GM18519 (cell line): ENCODE measurements around the gene WBP1.
A peak's percentile ranks its signal among the peaks of the same experiment; 100 is the strongest.
"Not testable (repeated sequence)": the region's sequence is repeated elsewhere in the genome, so short reads cannot be mapped to it uniquely, and the experiment has no call there.

ENCODE experiments used
- ATAC-seq: cut with Tn5 transposase; IDR thresholded peaks from one replicate; pipeline ENCODE4 v1.9.1; 2021; ENCODE audit warnings: mild to moderate bottlenecking, moderate library complexity; ENCODE audit not compliant: unreplicated experiment, low FRiP score

Gene WBP1

GRCh38 chr2:74448771-74449170, 9.5 kb upstream of the WBP1 start:
- no peak for ATAC-seq

GRCh38 chr2:74450570-74451190, 7.6 kb upstream of the WBP1 start:
- no peak for ATAC-seq

GRCh38 chr2:74454654-74455511, 3.4 kb upstream of the WBP1 start, which contains the start of gene INO80B:
INO80B (plus strand) TSS chr2:74455087; CDS start chr2:74455117, 30 bp downstream.
- peak; percentile 57 for ATAC-seq

GRCh38 chr2:74457129-74457548, 1.1 kb upstream of the WBP1 start:
- no peak for ATAC-seq

GRCh38 chr2:74457549-74458131, 598 bp upstream of the WBP1 start:
- ATAC-seq: peak; percentile 4

- ATAC-seq: no peak
Measured at GRCh38 chr2:74458938-74459363, 713 bp downstream of the WBP1 start.

GRCh38 chr2:74459503-74460118, 1.4 kb downstream of the WBP1 start:
- not testable (repeated sequence) for ATAC-seq

GRCh38 chr2:74460187-74460586, 1.9 kb downstream of the WBP1 start:
- not testable (repeated sequence) for ATAC-seq

- no peak for ATAC-seq
Measured at GRCh38 chr2:74461187-74462053, 3.2 kb downstream of the WBP1 start.

GRCh38 chr2:74462054-74462785, 4.0 kb downstream of the WBP1 start:
- no peak for ATAC-seq

- ATAC-seq: no peak
Measured at GRCh38 chr2:74462786-74463105, 4.5 kb downstream of the WBP1 start.

- ATAC-seq: no peak
Measured at GRCh38 chr2:74464406-74464805, 6.2 kb downstream of the WBP1 start.

GRCh38 chr2:74470742-74471141, 12.5 kb downstream of the WBP1 start:
- ATAC-seq: not testable (repeated sequence)

- ATAC-seq: no peak
Measured at GRCh38 chr2:74471332-74472065, 13.3 kb downstream of the WBP1 start.

- peak; percentile 57 for ATAC-seq
Measured at GRCh38 chr2:74472086-74472944, 14.1 kb downstream of the WBP1 start, which contains the start of gene MRPL53. MRPL53 (minus strand) TSS chr2:74472680; CDS start chr2:74472660, 20 bp downstream.

- no peak for ATAC-seq
Measured at GRCh38 chr2:74472945-74473258, 14.7 kb downstream of the WBP1 start.

GRCh38 chr2:74474481-74474880, 16.2 kb downstream of the WBP1 start:
- ATAC-seq: no peak

- no peak for ATAC-seq
Measured at GRCh38 chr2:74474899-74475298, 16.7 kb downstream of the WBP1 start.
